Thyroid gland (tissue), 4 donors: ENCODE results near the gene QSOX2.

Experiments used
- POLR2A ChIP-seq, 2 donors: fragments of 450-650 bp; IDR thresholded peaks; one replicate each; pipeline ENCODE4 v1.6.1; 2017; ENCODE audit warnings: antibody characterized with exemption in 2 of 2, mild to moderate bottlenecking in 2 of 2, moderate library complexity in 1 of 2
- TF ChIP-seq, protein P1 (sequence below), 6 experiments: fragments of 200-600 bp in 3 of 6; fragments of 450-650 bp in 3 of 6; sonication (generic) in 3 of 6; IDR thresholded peaks; one replicate each; pipeline ENCODE4 v1.5.1; 2016 to 2019; ENCODE audit warnings: antibody characterized with exemption in 6 of 6, mild to moderate bottlenecking in 2 of 6, inconsistent platforms in 1 of 6, moderate library complexity in 1 of 6

DNA sequence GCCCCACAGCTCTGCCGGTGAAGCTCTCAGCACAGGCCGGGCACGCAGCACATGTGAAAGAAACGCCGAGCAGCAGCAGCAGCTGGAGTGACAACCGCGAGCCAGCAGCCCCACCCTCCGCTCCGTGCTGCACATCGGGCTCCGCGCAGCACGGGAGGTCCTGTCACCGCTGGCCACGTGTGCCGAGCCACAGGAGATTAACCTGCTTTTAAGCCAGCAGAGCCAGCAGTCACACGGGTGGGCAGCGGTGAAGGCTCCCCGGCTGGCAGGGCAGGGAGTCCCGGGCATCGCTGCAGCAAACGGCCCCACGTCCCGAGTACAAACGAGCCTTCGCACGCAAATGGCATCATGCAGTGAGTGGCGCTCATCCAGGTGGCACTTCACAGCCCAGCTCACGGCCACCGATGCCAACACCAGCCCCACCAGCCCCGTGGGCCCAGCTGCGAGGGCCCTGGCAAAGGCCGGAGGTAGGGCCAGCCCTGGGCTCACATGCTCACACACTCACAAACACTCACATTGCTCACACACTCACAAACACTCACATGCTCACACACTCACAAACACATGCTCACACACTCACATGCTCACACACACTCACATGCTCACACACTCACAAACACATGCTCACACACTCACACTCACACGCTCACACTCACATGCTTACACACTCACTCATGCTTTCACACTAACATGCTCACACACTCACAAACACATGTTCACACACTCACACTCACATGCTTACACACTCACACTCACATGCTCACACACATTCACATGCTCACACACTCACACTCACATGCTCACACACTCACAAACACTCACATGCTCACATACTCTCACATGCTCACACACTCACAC, 47.2 kb upstream of the QSOX2 start:
- TF ChIP-seq, protein P1, sequence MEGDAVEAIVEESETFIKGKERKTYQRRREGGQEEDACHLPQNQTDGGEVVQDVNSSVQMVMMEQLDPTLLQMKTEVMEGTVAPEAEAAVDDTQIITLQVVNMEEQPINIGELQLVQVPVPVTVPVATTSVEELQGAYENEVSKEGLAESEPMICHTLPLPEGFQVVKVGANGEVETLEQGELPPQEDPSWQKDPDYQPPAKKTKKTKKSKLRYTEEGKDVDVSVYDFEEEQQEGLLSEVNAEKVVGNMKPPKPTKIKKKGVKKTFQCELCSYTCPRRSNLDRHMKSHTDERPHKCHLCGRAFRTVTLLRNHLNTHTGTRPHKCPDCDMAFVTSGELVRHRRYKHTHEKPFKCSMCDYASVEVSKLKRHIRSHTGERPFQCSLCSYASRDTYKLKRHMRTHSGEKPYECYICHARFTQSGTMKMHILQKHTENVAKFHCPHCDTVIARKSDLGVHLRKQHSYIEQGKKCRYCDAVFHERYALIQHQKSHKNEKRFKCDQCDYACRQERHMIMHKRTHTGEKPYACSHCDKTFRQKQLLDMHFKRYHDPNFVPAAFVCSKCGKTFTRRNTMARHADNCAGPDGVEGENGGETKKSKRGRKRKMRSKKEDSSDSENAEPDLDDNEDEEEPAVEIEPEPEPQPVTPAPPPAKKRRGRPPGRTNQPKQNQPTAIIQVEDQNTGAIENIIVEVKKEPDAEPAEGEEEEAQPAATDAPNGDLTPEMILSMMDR (IDR thresholded peaks at IDR 0.05): no peak
- no peak for TF ChIP-seq POLR2A (IDR thresholded peaks at IDR 0.05)
